CD4-positive, alpha-beta T cell treated with Interleukin-6 at 100 ng/mL for 8 hours (primary cell): ENCODE results near the gene AMER3.
A peak's percentile ranks its signal among the peaks of the same experiment; 100 is the strongest.
"Not testable (repeated sequence)": the region's sequence is repeated elsewhere in the genome, so short reads cannot be mapped to it uniquely, and the experiment has no call there.

Experiments used
- DNase-seq: peaks from one replicate; pipeline ENCODE4 v3.0.0-alpha.2; 2020; ENCODE audit warnings: mixed read lengths, low spot score

The AMER3 gene

GRCh38 chr2:130755256-130756052 lies at the start of gene AMER3:
TSS of gene AMER3 (plus strand) at chr2:130755540. CDS start at chr2:130762073, 6,533 bp downstream.
- no peak for DNase-seq

- not testable (repeated sequence) for DNase-seq
Observed at GRCh38 chr2:130714795-130715194, 40.5 kb upstream of the AMER3 start.

GRCh38 chr2:130720036-130720435 lies 35.3 kb upstream of the AMER3 start:
- no peak for DNase-seq

- no peak for DNase-seq
Observed at GRCh38 chr2:130720528-130720927, 34.8 kb upstream of the AMER3 start.

- no peak for DNase-seq
Observed at GRCh38 chr2:130724455-130724854, 30.9 kb upstream of the AMER3 start.

- no peak for DNase-seq
Observed at GRCh38 chr2:130726614-130727180, 28.6 kb upstream of the AMER3 start.

- peak; percentile 85 for DNase-seq
Observed at GRCh38 chr2:130727286-130727924, 27.9 kb upstream of the AMER3 start.

GRCh38 chr2:130728007-130728454 lies 27.3 kb upstream of the AMER3 start:
- DNase-seq, result peak; percentile 25

- no peak for DNase-seq
Observed at GRCh38 chr2:130728549-130729316, 26.6 kb upstream of the AMER3 start, which contains the start of gene GPR148. TSS of gene GPR148 (plus strand) at chr2:130729070. CDS start at chr2:130729152, 82 bp downstream.

- DNase-seq, result no peak
Observed at GRCh38 chr2:130729322-130730299, 25.7 kb upstream of the AMER3 start.

- not testable (repeated sequence) for DNase-seq
Observed at GRCh38 chr2:130732257-130732656, 23.1 kb upstream of the AMER3 start.

GRCh38 chr2:130735200-130735599 lies 20.1 kb upstream of the AMER3 start:
- DNase-seq, result no peak

GRCh38 chr2:130736487-130736886 lies 18.9 kb upstream of the AMER3 start:
- no peak for DNase-seq

GRCh38 chr2:130737592-130737991 lies 17.7 kb upstream of the AMER3 start:
- no peak for DNase-seq

- DNase-seq, result no peak
Observed at GRCh38 chr2:130740671-130741070, 14.7 kb upstream of the AMER3 start.

- no peak for DNase-seq
Observed at GRCh38 chr2:130743278-130743677, 12.1 kb upstream of the AMER3 start.

- no peak for DNase-seq
Observed at GRCh38 chr2:130744287-130745117, 10.8 kb upstream of the AMER3 start.

GRCh38 chr2:130749078-130749477 lies 6.3 kb upstream of the AMER3 start:
- DNase-seq, result no peak

GRCh38 chr2:130749641-130750040 lies 5.7 kb upstream of the AMER3 start:
- DNase-seq, result no peak

- no peak for DNase-seq
Observed at GRCh38 chr2:130754811-130755210, 529 bp upstream of the AMER3 start.
